ENCODE data around the gene FAM81A.
"Not testable (repeated sequence)": the region's sequence is repeated elsewhere in the genome, so short reads cannot be mapped to it uniquely, and the experiment has no call there.

The FAM81A gene

DNA sequence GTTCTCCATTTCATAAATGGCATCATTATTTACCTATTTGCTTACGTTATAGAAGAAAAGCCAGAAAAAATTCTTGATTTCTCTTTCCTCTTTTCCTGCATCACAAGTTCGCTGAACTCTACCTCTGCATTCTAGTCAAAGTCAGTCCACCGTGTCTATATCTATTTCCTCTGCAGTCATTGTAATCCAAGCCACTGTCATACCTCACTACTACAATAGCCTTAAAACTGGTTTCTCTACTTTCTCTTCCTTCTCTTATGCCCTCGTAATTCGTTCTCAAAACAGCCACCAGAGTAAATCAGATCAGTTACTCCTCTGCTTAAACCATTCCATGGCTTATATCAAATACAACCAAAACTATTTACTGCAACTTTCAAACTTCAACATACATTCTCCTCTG lies 13.4 kb upstream of the FAM81A start:
- DNase-seq (ENCODE audit: low read depth in 1 of 2, low spot score in 1 of 2) = no peak

DNA sequence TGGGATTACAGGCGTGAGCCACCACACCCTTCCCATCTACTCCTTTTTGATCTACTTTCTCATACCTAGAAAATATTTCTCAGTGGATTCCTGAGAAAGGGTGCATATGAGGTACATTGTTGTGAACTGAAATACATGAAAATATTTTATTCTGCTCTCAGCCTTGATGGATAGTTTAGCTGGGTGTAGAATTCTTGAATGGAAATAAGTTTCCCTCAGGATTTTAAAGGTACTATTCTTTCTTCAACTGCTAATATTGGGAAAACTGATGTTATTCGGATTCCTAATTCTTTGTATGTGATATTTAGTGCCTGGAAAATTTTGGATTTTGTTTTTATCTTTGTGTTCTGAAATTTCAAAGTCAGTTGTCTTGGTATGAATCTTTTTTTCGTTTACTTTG lies 9.1 kb upstream of the FAM81A start:
- not testable (repeated sequence) for DNase-seq (ENCODE audit: low read depth in 1 of 2, low spot score in 1 of 2)

DNA sequence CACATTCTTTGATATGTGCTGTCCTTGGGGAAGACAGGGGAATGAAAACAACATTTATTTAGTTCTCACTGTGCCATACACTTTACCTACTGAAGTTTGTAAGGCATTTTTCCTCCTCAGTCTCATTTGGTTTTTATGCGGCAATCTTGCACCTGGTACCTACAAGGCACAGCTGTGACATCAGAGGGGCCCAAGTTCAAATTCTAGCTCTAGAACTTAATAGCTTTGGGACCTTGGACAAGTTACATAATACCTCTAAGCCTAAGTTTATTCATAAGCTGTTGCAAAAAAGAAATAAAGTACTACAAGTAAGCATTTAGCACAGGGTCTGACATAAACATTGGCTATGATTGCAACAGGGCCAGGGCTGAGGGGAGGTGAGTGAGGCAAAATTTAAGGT lies 5.6 kb upstream of the FAM81A start:
- DNase-seq (ENCODE audit: low read depth in 1 of 2, low spot score in 1 of 2) = no peak

DNA sequence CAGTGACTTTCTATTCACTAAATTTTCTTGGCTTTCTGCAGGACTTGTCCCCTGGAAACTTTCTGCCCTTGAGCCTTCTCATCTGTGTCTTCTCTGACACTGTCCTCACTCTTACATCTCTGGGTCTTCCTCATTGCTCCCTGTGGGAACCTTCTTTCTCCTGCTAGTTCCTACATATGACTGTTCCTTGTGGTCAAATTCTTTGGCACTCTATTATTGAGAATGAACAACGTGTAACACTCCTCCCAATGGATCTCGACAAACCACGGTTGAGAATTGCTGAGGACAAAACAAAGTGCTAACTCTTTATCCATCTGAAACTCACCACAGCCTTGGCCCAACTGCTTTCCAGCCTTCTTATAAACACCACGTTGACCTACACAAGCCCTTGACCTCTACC lies 3.5 kb upstream of the FAM81A start:
- DNase-seq (ENCODE audit: low read depth in 1 of 2, low spot score in 1 of 2) = no peak

DNA sequence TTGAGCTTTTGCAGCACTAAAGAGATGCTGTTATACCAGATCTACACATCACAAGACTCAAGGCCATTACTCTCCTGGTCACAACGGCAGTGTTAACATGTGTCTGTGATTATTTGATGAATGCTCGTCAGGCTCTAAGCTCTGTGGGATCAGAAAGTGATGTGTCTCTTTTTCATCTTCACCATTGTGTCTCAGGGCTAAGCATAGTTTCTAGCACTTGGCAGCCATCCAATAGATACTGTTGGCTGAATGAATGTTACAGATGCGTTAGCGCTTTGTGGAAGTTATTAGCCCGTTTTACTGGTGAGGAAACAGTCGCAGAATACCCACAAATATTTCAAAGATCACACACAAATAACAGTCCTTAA lies 1.2 kb upstream of the FAM81A start:
- DNase-seq (ENCODE audit: low read depth in 1 of 2, low spot score in 1 of 2) = no peak

DNA sequence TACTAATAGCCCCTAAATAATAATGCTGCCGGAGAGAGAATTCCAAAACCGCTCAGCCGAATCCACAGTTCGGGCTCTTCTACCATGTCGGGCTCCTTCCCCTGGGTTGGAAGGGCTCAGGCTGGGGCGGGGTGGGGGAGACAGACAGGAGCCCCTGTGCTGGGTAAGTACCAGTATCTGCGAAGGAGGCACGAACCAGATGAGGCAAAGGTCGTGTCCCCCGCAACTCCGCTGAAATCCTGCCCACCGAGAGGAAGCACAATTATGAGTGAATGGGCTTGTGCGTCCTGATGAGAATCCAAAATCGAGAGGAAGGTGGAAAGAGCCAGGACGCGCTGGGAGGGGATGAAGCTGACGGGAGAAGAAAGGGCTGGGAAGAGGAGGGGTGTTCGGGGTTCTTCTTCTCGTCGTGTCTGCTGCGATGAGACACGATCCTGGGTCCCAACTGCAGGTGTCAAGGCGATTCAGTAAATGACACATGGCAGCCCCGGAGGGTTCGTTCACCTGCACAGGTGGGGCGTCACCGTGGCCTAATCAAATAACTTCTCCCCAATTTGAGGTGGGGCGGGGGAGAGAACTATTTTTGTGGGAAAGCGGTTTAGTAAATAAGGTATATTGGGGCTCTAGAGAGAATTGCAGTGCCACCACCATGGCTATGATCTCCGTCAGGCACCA lies 707 bp upstream of the FAM81A start:
- no peak for DNase-seq (ENCODE audit: low read depth in 1 of 2, low spot score in 1 of 2)

DNA sequence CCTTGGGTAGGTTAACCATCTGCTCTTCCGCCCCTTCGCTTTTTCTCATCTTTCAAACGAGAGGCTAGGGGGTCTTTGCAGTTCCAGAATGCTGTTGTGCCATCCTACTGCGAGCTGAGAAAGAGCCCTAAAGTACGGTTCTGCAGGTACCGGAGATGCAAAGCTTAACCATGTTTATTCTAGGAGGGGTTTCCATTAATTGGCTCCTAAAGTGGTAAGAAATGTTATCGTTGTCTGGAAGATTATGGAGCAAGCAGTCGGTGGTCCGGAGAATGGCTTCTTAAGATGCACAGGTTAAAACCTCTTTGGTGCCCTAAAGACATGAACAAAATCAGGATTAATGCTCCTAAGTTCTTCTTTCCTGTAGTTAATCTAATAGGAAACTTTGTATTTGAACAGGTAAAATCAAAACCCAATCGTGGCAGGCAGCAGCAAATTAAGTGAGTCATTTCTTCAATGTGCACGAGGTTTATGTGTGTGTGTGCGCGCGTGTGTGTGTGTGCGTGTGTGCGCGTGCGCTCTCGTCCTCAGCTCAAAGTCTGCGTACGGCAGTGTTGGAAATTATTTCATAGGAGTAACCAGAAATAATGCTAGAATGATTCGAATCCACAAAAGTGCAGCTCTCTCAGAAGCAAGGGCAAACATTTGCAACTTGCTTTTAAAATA lies 772 bp downstream of the FAM81A start:
- DNase-seq (ENCODE audit: low read depth in 1 of 2, low spot score in 1 of 2) = no peak

DNA sequence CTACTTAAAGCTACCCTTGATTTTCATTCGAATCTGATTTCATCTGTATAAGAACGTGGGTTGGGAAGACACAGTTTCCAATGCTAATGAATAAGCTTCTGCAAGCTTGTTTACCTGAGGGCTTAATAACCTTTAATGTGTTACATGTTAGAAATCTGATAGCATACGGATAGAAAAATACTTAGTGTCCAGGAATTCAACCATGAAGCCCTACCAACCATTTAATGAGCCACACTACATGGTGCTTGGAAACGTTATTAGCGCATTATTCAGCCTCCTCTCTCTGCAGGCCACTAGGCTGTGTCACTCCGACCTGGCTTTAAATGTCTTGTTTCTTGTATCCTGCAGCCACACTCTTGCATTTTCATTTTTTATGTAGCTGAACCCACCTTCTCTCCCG lies 1.6 kb downstream of the FAM81A start:
- no peak for DNase-seq (ENCODE audit: low read depth in 1 of 2, low spot score in 1 of 2)

DNA sequence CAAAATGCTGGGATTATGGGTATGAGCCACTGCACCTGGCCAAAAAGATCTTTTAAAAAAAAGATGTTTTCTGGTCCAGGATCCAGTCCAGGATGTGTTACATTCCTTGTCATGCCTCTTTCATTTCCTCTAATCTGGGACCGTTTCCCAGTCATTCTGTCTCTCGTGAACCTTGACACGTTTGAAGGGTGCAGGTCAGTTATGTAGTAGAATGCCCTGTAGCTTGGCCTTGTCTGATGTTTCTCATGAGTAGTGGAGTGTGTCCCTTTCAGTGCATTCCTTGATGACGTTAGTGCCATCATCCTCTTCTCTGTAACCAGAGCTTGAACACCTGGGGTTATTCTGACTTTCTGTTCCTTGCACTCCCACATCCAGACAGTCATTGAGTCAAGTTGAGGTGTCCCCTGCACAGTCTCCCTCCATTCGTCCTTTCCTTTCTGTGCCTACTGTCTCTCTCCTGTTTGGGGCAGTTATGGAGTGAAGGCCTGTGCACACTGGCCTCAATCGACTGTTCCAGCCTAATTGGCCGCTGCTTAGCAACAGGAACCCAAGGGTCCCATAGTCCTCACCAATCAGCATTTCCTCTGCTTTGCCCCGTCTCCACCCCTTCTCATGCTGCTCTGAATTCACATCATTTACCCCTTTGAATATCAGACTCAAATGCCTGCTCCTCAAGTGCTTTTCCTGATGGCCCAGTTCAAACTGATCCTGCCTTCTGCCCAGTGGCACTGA lies 5.5 kb downstream of the FAM81A start:
- DNase-seq (ENCODE audit: low read depth in 1 of 2, low spot score in 1 of 2) = no peak

DNA sequence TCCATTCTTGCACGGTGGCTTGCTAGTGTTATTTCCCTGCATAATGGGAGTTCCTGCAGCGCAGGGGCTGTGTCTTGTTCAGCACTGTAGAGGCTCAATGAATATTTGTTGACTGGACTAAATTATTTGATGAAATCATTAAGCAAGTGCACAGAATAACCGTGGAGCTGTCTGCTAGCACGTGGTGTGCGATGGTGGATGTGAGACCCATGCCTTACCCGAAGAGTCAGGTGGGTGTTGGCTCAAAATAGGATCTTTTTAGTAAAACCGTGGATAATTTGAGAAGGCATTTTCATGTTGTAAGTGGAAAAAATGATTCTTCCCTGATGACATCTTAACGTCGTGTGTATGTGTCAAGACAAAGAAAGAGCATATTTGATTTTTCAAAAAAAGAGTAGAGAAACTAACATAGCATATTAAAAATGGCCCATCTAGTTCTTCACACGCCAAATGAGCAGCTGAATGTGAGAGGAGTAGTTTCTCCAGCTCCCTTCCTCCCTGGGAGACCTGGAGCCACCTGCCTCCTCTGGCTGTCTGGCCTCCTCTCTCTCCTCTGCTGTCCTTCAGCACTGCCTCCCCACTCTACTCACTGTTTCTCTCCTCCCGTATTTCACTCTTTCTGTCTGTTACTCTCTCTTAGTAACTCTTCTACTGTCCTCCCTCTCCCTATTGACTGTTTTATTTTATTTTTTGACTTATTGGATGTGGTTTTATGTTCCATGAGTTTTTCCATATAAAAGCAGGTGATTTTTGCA lies 6.3 kb downstream of the FAM81A start:
- DNase-seq (ENCODE audit: low read depth in 1 of 2, low spot score in 1 of 2) = no peak

DNA sequence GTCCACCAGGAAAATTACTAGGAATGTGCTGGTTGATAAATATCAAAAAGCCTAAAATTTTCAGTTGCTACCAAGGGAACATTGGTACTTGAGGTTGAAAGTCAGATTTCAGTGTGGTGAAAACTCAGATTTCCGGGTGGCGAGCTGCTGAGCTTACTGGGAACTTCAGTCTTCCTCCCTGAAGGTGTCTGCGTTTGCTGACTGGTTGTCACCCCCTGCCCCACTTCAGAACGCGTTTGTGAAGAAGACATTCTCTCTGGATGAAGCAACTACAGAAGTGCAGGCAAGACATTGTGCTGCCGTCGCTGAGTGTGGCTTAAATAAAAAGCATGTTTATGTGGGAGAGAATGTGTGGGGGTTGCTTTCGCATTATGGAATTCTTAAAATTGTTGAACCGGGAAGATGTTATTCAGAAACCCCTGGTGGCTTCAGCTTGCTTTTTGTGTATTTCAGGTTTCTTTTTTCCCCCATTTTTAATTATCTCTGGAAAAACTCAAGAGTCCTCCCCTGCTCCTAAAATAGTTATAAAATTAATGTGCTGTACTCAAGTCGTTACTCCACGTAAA lies 7.1 kb downstream of the FAM81A start:
- no peak for DNase-seq (ENCODE audit: low read depth in 1 of 2, low spot score in 1 of 2)

DNA sequence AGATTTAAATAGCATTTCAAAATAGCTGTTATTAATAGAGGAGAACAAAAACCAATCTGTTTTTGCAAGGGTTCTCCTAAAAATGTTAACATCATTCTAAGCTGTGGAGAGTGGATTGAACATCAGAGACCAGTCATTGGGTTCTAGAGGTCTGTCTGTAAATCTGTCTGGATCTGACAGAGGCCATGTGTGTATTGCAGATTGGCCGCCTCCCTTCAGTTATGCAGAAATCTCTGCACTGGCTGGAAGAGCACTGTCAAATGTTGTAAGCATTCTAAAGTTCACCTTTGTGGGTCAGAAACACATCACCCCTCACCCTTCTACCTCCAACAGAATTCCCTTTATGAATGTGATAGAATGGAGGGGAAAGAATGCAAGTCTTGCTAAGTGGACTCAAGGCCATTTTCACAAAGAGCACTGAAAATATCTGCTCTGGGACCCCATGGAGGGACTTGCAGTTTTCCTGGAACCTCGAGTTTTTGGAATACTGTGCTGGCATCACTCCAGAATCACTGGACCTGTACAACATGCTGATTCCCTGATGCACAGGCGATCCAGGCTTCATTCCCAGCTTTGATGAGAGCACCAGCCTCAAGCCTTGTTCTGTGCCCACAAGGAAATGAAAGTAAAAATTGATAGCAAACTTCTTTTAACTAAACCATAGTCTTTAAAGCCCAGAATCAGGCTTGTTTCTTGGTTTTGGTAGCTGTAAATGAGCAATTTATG lies 8.4 kb downstream of the FAM81A start:
- DNase-seq (ENCODE audit: low read depth in 1 of 2, low spot score in 1 of 2) = no peak

DNA sequence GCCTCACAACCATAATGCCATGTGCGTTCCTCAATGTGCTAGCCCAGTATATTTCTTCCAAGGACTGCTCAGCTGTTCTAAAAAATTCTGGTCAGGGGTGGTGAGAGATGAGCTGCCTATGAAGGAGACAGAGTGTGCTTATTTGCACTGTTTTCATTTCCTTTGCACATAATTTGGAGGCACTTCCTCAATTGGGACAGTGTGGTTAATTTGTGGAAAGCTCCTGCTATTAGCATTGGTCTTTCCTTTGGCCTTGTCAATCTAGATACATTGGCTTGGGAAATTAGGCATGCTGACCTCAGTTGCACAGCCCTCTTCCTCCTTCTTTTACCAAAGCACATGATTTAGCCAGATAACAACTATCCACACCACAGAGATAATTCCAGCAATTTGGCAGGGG lies 9.4 kb downstream of the FAM81A start:
- DNase-seq (ENCODE audit: low read depth in 1 of 2, low spot score in 1 of 2) = no peak

DNA sequence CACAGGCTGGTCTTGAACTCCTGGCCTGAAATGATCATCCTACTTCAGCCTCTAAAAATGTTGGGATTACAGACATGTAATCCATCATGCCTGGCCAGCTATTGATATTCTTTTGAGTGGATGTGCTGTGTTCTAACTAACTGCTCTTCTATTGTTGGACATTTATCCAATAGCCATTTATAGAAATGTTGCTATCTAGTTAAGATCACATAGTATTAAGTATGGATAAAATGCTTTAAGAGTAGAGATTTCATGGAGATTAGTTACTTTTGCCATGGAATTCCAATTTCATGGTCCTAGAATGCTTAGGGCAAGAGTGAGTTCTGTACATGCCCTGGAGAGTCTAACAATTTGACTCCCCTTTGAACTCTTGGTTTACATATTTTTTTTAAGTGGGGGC lies 10.9 kb downstream of the FAM81A start:
- DNase-seq (ENCODE audit: low read depth in 1 of 2, low spot score in 1 of 2) = no peak

DNA sequence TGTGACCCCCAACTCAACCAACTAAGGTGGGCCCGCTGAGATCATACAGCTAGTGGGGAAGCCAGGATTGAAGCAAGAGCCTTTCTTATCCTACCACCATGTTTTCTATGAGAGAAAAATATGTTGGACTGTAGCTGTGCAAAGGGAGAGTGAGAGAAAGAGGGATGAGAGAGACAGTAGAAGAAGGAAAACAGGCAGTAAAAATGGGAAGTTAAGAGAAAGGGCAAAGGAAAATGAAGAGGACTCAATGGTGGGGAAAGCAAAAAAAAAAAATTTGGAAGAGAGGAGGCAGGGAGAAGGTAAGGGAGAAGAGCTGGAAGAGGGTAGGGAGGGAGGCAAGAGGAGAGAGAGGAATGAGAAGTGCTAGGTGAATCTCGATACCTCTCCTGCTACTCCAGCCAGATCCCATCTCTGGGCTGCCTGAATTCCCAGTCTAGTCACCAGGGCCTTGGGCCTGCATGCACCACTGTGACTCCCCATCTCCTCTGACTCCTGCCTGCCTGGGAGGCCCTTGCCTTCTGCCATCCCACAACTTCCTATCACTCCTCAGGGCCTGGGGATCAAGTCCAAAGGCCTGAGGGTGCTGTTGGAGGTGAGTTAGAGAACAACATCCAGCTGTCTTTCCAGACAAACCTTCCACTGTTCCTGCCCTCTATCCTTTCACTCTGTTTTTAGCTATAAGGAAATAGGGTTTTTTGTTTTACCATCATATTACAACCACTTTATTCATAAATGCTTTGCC lies 15.7 kb downstream of the FAM81A start:
- DNase-seq (ENCODE audit: low read depth in 1 of 2, low spot score in 1 of 2) = no peak

DNA sequence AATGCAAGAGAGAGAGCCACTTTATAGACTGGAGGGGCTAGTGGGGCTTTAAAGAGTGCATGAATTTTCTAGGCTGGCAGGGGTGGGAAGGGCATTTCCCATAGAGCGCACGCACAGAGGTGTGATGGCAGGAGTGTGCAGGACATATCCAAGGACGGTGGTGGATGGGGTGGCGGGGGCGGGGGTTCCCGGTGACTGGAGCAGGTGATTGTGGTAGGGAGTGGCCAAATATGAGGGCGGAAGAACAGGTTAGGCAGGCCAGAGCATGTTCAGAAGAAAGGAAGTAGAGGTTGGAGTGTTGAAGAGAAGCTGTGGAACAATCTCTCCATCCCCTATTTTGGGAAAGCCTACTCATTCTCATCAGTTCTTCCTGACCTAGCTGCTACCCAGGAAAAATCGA lies 18.1 kb downstream of the FAM81A start:
- no peak for DNase-seq (ENCODE audit: low read depth in 1 of 2, low spot score in 1 of 2)

DNA sequence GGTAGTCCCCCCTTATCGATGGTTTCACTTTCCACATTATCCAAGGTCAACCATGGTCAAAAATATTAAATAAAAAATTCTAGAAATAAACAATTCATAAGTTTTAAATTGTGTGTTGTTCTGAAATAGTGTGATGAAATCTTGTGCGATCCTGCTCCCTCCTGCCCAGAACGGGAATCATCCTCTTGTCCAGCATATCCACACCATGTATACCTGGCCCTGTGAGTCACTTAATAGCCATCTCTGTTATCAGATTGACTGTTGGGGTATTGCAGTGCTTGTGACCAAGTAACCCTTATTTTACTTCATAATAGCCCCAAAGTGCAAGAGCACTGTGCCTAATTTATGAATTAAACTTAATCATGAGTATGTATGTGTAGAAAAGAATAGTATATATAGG lies 19.1 kb downstream of the FAM81A start:
- no peak for DNase-seq (ENCODE audit: low read depth in 1 of 2, low spot score in 1 of 2)

DNA sequence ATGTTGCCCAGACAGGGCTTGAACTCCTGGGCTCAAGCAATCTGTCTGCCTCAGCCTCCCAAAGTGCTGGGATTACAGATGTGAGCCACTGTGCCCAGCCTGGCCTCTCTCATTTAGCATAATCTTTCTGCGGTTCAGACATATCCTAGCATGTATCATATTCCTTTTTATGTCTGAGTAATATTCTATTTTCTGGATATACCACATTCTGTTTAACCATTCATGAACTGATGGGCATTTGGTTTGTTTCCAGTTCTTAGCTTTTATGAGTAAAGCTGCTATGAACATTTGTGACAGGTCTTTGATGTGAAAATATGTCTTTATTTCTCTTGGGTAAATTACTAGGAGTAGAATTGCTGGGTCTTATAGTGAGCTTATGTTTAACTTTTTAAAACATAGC lies 23.5 kb downstream of the FAM81A start:
- no peak for DNase-seq (ENCODE audit: low read depth in 1 of 2, low spot score in 1 of 2)

DNA sequence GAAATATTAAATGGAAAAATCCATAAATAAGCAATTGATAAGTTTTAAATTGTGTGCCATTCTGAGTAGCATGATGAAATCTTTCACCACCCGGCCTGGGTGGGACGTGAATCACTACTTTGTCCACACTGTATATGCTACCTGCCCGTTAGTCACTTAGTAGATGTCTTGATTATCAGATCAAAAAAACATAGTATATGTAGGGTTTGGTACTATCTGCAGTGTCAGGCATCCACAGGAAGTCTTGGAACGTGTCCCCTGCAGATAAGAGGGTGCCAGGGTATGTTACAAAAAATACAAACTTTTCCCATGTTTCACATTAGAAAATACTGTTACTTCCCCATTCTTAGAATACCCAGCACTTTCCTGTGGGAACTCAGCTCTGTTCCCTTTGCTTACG lies 35.2 kb downstream of the FAM81A start:
- DNase-seq (ENCODE audit: low read depth in 1 of 2, low spot score in 1 of 2) = no peak

DNA sequence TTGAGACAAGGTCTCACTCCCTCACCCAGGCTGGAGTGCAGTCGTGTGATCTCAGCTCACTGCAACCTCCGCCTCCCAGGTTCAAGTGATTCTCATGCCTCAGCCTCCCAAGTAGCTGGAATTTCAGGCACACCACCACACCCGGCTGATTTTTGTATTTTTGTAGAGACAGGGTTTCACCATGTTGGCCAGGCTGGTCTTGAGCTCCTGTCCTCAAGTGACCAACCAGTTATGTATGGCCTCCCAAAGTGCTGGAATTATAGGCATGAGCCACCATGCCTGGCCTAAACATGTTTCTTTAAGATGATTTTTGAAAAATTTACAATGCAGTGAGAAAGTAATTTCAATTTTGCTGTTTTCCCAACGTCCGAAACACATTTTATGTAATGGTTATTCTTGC lies 37.2 kb downstream of the FAM81A start:
- not testable (repeated sequence) for DNase-seq (ENCODE audit: low read depth in 1 of 2, low spot score in 1 of 2)

Data from activated CD4-positive, alpha-beta T cell treated with anti-CD3 and anti-CD28 coated beads, Interleukin-2, amount 50 U/mL, for 24 hours (primary cell).